GM10248 (cell line): ENCODE measurements around the gene SPANXN4.
A peak's percentile ranks its signal among the peaks of the same experiment; 100 is the strongest.

ENCODE experiments used
- CTCF ChIA-PET: fragments of 300-600 bp; sonication (Branson Sonifier 250); formaldehyde crosslinking; extraction: SDS; loops from one replicate; lab custom pipeline; 2021; ENCODE audit warnings: antibody characterized with exemption; lab: Yijun Ruan, JAX
- POLR2A ChIA-PET: fragments of 350-650 bp; sonication (Branson Sonifier 250); formaldehyde crosslinking; extraction: SDS; loops from one replicate; lab custom pipeline; 2020; ENCODE audit warnings: antibody characterized with exemption; lab: Yijun Ruan, JAX
- DNase-seq: peaks from one replicate; pipeline ENCODE4 v3.0.0; 2012; ENCODE audit errors: extremely low spot score
- TF ChIP-seq, protein P1 (sequence below): IDR thresholded peaks from 2 replicates; pipeline ENCODE4 v1.5.1; 2012; ENCODE audit warnings: mild to moderate bottlenecking, low read depth; ENCODE audit errors: extremely low read depth, missing control alignments, control extremely low read depth

The SPANXN4 gene, protein sequence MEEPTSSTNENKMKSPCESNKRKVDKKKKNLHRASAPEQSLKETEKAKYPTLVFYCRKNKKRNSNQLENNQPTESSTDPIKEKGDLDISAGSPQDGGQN

DNA sequence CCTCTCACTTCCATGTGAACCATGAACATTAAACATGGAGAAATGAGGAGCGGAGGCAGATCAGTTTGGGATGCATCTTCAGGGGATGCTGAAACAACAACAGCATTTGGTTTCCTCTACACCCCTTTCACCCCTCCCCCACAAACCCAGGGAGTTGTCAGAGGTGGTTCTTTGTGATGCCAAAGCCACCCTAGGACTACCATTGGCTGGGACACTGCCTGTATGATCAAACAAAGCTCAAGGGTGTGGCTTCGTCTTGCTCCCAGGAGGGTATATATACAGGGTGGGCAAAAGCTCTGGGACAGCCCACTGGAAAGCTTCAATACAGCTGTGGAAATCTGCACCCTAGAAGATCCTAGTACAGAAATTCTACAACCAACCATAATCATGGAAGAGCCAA, at the start of gene SPANXN4:
TSS of gene SPANXN4 (plus strand) at position 301 of the 400 bp plus-strand sequence. CDS start at position 388, 87 bp downstream.
- POLR2A ChIA-PET = no interaction called here
- CTCF ChIA-PET = no interaction called here
- TF ChIP-seq, protein P1, sequence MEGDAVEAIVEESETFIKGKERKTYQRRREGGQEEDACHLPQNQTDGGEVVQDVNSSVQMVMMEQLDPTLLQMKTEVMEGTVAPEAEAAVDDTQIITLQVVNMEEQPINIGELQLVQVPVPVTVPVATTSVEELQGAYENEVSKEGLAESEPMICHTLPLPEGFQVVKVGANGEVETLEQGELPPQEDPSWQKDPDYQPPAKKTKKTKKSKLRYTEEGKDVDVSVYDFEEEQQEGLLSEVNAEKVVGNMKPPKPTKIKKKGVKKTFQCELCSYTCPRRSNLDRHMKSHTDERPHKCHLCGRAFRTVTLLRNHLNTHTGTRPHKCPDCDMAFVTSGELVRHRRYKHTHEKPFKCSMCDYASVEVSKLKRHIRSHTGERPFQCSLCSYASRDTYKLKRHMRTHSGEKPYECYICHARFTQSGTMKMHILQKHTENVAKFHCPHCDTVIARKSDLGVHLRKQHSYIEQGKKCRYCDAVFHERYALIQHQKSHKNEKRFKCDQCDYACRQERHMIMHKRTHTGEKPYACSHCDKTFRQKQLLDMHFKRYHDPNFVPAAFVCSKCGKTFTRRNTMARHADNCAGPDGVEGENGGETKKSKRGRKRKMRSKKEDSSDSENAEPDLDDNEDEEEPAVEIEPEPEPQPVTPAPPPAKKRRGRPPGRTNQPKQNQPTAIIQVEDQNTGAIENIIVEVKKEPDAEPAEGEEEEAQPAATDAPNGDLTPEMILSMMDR = no peak
- DNase-seq = no peak

DNA sequence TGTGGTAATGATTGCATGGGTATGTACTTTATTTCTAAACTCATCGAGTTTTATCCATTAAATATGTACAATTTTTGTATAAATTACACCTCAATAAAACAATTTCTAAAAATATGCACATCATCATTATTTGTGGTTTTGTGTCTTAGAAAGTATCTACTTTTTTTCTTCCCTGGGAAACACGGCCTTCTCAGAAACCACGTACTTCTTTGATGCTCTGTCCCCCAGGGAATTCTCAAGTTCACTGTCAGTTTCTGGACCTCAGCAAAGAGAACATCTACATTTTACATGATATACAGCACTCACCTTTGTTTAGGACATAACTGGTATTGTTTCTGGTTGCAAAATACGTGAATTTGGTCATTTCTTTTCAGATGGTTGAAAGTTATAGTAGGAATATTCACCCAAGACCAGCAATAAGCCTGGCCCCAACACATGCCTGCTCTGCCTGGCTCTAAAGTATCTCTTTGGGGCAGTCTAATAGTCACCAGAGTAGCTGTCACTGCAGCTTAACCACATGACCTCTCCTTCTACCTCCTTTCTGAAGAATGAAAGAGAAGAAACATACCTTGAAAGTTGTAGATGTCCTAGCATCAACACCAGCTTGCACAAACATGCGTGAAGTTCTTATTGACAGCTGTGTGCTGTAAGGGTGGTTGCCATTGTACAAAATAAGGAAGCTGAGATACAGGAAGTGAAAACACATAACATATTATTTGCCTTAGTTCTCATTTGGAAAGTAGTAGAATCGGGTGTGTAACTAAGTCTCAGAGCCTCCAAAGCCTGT, 48.4 kb upstream of the SPANXN4 start:
- POLR2A ChIA-PET = no interaction called here
- TF ChIP-seq, protein P1 = no peak
- CTCF ChIA-PET = no interaction called here
- peak; percentile 28 for DNase-seq

DNA sequence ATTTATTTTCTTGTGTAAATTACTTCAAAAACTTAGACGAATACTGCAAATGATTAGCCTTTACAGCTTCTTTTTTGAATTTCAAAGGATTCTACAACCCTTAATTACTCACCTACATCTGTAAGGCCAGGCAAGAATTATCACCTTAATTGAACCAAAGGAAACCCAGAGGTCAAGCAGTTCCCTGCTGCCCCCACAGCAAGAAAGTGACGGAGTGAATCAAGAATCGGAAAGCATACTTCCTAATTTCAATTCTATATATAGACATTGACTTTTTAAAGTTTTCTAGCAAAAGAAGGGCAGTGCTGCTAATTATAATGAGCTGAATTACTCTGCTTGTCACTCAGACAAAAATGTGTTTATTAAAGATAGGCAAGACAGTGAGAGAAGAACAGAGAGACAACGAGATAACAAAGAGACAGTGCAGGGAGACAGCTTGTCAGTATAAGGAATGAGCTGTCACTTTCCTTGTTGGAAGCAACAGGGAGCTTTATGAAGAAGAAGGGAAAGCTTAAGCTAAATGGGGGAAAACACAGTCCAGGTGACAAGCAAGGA, 47.5 kb upstream of the SPANXN4 start:
- ChIA-PET POLR2A (no interaction called here), CTCF (no interaction called here)
- TF ChIP-seq, protein P1 = no peak
- DNase-seq = peak; percentile 14

DNA sequence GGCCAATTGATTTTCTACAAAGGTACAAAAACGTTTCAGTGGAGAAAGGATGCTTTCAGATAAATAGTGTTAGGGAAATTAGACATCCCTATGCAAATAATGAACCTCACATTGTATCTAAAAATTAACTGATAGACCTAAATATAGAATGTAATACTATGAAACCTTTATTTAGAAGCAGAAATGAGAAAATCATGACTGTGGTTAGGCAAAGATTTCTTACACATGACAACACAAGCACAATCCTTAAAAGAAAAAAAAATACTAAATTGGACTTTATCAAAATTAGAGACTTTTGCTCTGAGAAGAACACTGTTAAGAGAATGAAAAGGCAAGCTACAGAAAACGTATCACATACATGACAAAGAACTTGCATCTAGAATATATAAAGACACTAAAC, 43.0 kb upstream of the SPANXN4 start:
- TF ChIP-seq, protein P1 = no peak
- ChIA-PET POLR2A (no interaction called here), CTCF (no interaction called here)
- no peak for DNase-seq

DNA sequence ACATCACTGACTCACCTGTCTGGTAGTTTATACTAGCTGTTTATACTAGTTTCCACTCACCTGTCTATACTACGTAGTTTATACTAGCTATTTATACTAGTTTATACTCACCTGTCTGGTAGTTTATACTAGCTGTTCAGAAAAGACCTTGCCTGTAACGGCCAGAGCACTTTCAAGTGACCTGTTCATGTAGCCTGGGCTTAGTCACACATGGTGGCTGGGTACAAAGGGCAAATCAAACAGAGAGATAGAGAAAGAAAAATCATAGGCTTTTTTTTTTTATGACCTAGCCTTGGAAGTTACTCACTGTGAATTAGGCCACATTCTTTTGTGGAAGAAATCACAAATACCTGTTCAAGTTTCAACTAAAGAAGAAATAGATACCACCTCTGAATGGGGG, 30.7 kb upstream of the SPANXN4 start:
- TF ChIP-seq, protein P1 = no peak
- ChIA-PET CTCF (no interaction called here), POLR2A (no interaction called here)
- no peak for DNase-seq

DNA sequence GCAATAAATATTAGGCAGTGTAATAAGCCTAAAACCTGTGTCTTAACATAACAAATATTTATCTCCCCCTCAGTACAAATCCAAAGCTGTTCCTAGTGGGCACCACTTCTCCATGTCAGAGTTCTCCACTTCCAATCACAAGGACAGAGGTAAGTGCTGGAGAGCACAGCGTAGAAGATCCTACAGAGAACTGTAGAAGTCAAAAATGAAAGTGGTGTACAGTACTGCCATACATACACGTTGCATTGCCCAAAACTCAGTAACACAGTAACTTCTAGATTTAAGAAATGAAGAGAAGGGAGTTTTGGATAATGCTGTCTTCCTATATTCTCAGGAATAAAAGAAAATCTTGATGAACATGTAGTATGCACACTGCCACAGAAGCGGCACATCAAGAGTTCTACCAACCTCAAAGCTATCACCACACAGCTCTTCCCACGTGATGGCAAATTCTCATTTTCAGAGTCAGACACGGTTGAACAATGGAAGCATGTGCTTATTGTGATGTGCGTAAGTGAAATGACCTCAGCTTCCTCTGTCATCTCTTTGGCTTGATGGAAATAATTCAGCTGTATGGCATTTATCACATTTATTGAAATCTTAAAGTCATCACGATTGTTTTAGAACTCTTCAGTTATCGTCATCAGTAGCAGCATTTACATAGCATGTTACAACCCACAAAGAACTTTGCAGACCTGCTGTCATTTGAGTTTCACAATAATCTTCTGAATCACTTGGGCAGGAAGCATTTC, 27.1 kb upstream of the SPANXN4 start:
- TF ChIP-seq, protein P1 = no peak
- DNase-seq = no peak
- ChIA-PET CTCF (no interaction called here), POLR2A (no interaction called here)
